CD14-positive monocyte (primary cell): ENCODE results near the gene DUOXA1. TPM values are rescaled to one million over a fixed set of nuclear protein-coding genes. Genes with fewer than 3 reads are reported as not detected.
A peak's percentile ranks its signal among the peaks of the same experiment; 100 is the strongest.

ENCODE experiments used
- DNase-seq, 3 donors: peaks; one replicate each; pipeline ENCODE4 v3.0.0-alpha.2; 2011 to 2022
- H2AFZ ChIP-seq: 2 replicates; pipeline ENCODE4 v1.6.0; 2012; ENCODE audit warnings: mild to moderate bottlenecking, low read depth, low read length, inconsistent platforms; ENCODE audit not compliant: insufficient read depth, poor library complexity, severe bottlenecking
- H3K27ac ChIP-seq, 2 donors: 1 replicate in 1 of 2; 2 replicates in 1 of 2; pipeline ENCODE4 v1.5.1; 2012 to 2013; ENCODE audit warnings: low read length in 2 of 2, control low read depth in 1 of 2, inconsistent platforms in 1 of 2, low read depth in 1 of 2, mild to moderate bottlenecking in 1 of 2
- H3K27me3 ChIP-seq, 2 donors: one replicate each; pipeline versions ENCODE4 v1.6.0 to v1.6.1; 2011 to 2013; ENCODE audit warnings: low read length in 2 of 2; ENCODE audit not compliant: control insufficient read depth in 2 of 2, insufficient read depth in 2 of 2
- H3K36me3 ChIP-seq, 2 donors: replicated peaks in 1 of 2; 1 replicate in 1 of 2; 2 replicates in 1 of 2; pipeline versions ENCODE4 v1.5.1 to v1.6.1; 2012 to 2013; ENCODE audit warnings: low read length in 2 of 2, control low read depth in 1 of 2, inconsistent platforms in 1 of 2, mild to moderate bottlenecking in 1 of 2; ENCODE audit not compliant: insufficient read depth in 2 of 2, control insufficient read depth in 1 of 2
- H3K4me1 ChIP-seq, 2 donors: 1 replicate in 1 of 2; 2 replicates in 1 of 2; pipeline versions ENCODE4 v1.5.1 to v1.6.1; 2012 to 2013; ENCODE audit warnings: low read length in 2 of 2, control low read depth in 1 of 2, inconsistent platforms in 1 of 2, mild to moderate bottlenecking in 1 of 2, moderate library complexity in 1 of 2; ENCODE audit not compliant: insufficient read depth in 2 of 2, control insufficient read depth in 1 of 2
- H3K4me2 ChIP-seq: replicated peaks from 2 replicates; pipeline ENCODE3; 2012; ENCODE audit warnings: low read length, moderate library complexity, mild to moderate bottlenecking; ENCODE audit not compliant: poor library complexity, severe bottlenecking; ENCODE audit errors: extremely low read depth
- H3K4me3 ChIP-seq, 3 experiments: fragments of 200-600 bp in 1 of 3; sonication (generic) in 1 of 3; replicated peaks in 1 of 3; 1 replicate in 2 of 3; 2 replicates in 1 of 3; pipeline ENCODE4 v1.5.1; 2011 to 2013; ENCODE audit warnings: low read length in 3 of 3, mild to moderate bottlenecking in 3 of 3, control low read depth in 2 of 3, low read depth in 2 of 3, inconsistent platforms in 1 of 3, moderate library complexity in 1 of 3
- H3K79me2 ChIP-seq: 2 replicates; pipeline ENCODE4 v1.6.0; 2012; ENCODE audit warnings: mild to moderate bottlenecking, control low read depth, inconsistent platforms, low read length, moderate library complexity; ENCODE audit not compliant: insufficient read depth
- H3K9ac ChIP-seq: 2 replicates; pipeline ENCODE4 v1.6.0; 2017; ENCODE audit warnings: low read length, mild to moderate bottlenecking; ENCODE audit not compliant: insufficient read depth, poor library complexity, severe bottlenecking
- H3K9me3 ChIP-seq, 2 donors: replicated peaks in 1 of 2; 1 replicate in 1 of 2; 2 replicates in 1 of 2; pipeline versions ENCODE4 v1.5.1 to v1.6.1; 2012 to 2013; ENCODE audit warnings: low read length in 2 of 2, control low read depth in 1 of 2; ENCODE audit not compliant: control insufficient read depth in 1 of 2, insufficient read depth in 1 of 2
- H4K20me1 ChIP-seq: 2 replicates; pipeline ENCODE4 v1.6.0; 2012; ENCODE audit warnings: mild to moderate bottlenecking, low read length, control low read depth, moderate library complexity; ENCODE audit not compliant: insufficient read depth
- H3K27ac Mint-ChIP-seq, 7 donors: one replicate each; pipeline ENCODE4 v1.8.0; 2020; ENCODE audit warnings: mild to moderate bottlenecking in 7 of 7, mixed read lengths in 7 of 7, moderate library complexity in 6 of 7, inconsistent platforms in 2 of 7
- H3K27me3 Mint-ChIP-seq, 3 donors: one replicate each; pipeline ENCODE4 v1.8.0; 2021 to 2022; ENCODE audit warnings: low read depth in 3 of 3, mild to moderate bottlenecking in 3 of 3, mixed read lengths in 3 of 3, moderate library complexity in 3 of 3, inconsistent platforms in 1 of 3
- H3K36me3 Mint-ChIP-seq, 2 donors: one replicate each; pipeline ENCODE4 v1.8.0; 2020; ENCODE audit warnings: mixed read lengths in 2 of 2, inconsistent platforms in 1 of 2, mild to moderate bottlenecking in 1 of 2
- H3K4me1 Mint-ChIP-seq: one replicate; pipeline ENCODE4 v1.8.0; 2020; ENCODE audit warnings: mild to moderate bottlenecking, mixed read lengths
- H3K4me3 Mint-ChIP-seq, 2 donors: one replicate each; pipeline ENCODE4 v1.8.0; 2020; ENCODE audit warnings: mild to moderate bottlenecking in 2 of 2, mixed read lengths in 2 of 2, moderate library complexity in 1 of 2
- H3K9me3 Mint-ChIP-seq, 7 donors: one replicate each; pipeline ENCODE4 v1.8.0; 2020 to 2022; ENCODE audit warnings: mixed read lengths in 7 of 7, mild to moderate bottlenecking in 6 of 7, moderate library complexity in 6 of 7, inconsistent platforms in 2 of 7
- CTCF ChIP-seq: fragments of 200-600 bp; IDR thresholded peaks from one replicate; pipeline ENCODE4 v1.8.0; 2022; ENCODE audit warnings: antibody characterized with exemption, mild to moderate bottlenecking
- WGBS: methylation state at CpG from one replicate; pipeline ENCODE4 v1.1.5; 2013; ENCODE audit warnings: missing lambda C conversion rate; ENCODE audit not compliant: insufficient coverage; 5-methylcytosine and 5-hydroxymethylcytosine counted together
- intact Hi-C, 2 donors: fragments of 100-400 bp; cut with micrococcal nuclease; formaldehyde crosslinking; loops; one replicate each; pipeline versions ENCODE4 v1.15.0 to v1.15.1; 2023
- polyA plus RNA-seq, 3 donors: library from polyadenylated mRNA; depleted of rRNA in 1 of 3; unstranded in 2 of 3; stranded (reverse) in 1 of 3; fragments of 300-500 nt in 2 of 3; fragments of >200 nt in 1 of 3; fragmentation: Illumina TruSeq in 2 of 3; gene quantifications; 1 replicate in 2 of 3; 2 replicates in 1 of 3; pipeline ENCODE4 v1.2.3, GENCODE V29; 2012 to 2021

Gene DUOXA1
- polyA plus RNA-seq, 3 donors = not detected

DNA sequence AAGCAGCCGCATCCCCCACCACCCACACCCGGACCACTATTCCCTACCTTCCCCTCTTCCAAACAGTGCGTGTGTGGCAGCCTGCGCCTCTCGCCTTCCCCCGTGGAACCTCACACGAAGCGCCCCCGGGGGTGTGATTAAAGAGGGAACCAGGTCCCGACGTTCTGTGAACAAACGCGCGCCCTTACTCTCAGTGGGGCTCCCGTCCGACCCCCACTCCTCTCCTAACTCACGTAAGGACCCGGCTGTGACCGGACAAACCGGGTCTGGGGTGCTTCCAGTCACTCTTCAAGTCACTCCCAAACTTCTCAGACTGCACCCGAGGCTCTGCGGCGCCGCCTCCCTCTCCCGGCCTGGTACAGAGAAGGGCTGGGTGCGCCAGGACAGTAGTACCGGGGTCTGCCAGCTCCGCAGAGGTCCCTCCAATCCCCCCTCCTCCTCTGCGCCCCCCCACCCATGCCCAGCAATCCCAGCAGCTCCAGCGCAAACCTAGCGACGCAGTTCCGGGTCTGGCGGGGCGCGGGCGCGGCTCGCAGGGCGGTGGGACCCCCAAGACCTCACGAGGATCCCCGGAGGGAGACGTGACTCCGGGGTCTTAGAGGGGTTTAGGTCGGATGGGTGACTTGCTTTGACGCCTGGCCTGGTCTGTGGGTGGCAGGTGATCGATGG lies 574 bp downstream of the DUOXA1 start:
- H3K36me3 ChIP-seq = no peaks in the 10 kb centered on the region
- no peak for TF ChIP-seq CTCF
- WGBS = 3% methylated on average over 37 of the region's 47 CpGs
- H3K4me2 ChIP-seq = peak overlapping the region; percentile 55
- H3K4me3 ChIP-seq = peak overlapping the region in 1 of 3 experiments; percentile 51
- H3K4me3 Mint-ChIP-seq = peak overlapping the region; percentile 32 to 81
- peak overlapping the region in 1 of 7 donors; percentile 73 for H3K27ac Mint-ChIP-seq
- peaks cover 0 to 10% (median 2%) of the 10 kb centered on the region in 7 donors for H3K9me3 Mint-ChIP-seq
- no peaks in the 10 kb centered on the region for H3K79me2 ChIP-seq
- H3K4me1 ChIP-seq = peaks cover 9 to 11% of the 10 kb centered on the region in 2 donors
- H2AFZ ChIP-seq = peak overlapping the region; percentile 50
- no peaks in the 10 kb centered on the region for H3K36me3 Mint-ChIP-seq
- peaks cover 10% of the 10 kb centered on the region for H3K4me1 Mint-ChIP-seq
- no peaks in the 10 kb centered on the region for H4K20me1 ChIP-seq
- intact Hi-C loops = no loop called here
- no peak overlapping the region for H3K27ac ChIP-seq
- no peak overlapping the region for H3K9ac ChIP-seq
- peaks cover 73 to 88% (median 87%) of the 10 kb centered on the region in 3 donors for H3K27me3 Mint-ChIP-seq
- DNase-seq = no peak
- peaks cover 56 to 76% of the 10 kb centered on the region in 2 donors for H3K27me3 ChIP-seq
- peaks cover 0 to 14% of the 10 kb centered on the region in 2 donors for H3K9me3 ChIP-seq

DNA sequence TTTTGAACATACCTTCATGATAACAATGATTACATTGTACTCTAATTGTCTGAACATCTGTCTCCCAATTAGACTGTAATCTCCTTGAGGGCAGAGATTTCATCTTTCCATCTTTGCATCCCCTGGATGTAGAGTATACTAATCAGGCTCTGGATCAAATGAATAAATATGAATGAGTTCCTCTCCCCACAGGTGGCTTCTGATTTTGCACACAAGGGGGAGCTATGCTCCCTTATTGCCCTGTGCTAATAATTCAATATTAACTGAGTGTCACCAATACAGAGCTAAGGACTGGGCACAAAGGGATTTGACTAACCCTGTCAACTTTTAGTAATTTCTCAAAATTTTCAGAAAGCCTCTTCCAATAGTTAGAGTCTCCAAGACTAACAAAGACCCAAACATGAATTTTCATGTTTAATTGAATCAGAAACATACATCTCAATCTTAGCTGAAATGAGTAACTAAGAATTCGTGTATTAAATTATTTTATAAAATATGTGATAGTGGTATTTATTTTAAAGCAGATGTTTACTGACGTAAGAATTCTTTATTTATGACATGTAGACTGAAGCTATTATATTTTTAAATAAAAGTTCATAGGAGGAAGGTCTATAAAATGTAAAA lies 3.0 kb downstream of the DUOXA1 start:
- Histone ChIP-seq H3K4me2 (no peak overlapping the region), H3K4me1 (peaks cover 9 to 16% of the 10 kb centered on the region in 2 donors), H4K20me1 (no peaks in the 10 kb centered on the region), H2AFZ (no peak overlapping the region), H3K79me2 (no peaks in the 10 kb centered on the region), H3K4me3 (no peak overlapping the region), H3K9me3 (peaks cover 0 to 10% of the 10 kb centered on the region in 2 donors), H3K27me3 (peaks cover 49 to 58% of the 10 kb centered on the region in 2 donors), H3K36me3 (no peaks in the 10 kb centered on the region), H3K9ac (no peak overlapping the region), H3K27ac (no peak overlapping the region)
- peak in 2 of 3 donors; percentile 20 to 36 for DNase-seq
- peak; percentile 78 for TF ChIP-seq CTCF
- Mint-ChIP-seq H3K36me3 (no peaks in the 10 kb centered on the region), H3K4me3 (no peak overlapping the region), H3K4me1 (peaks cover 15% of the 10 kb centered on the region), H3K9me3 (peaks cover 0 to 12% (median 2%) of the 10 kb centered on the region in 7 donors), H3K27me3 (peaks cover 63 to 74% (median 64%) of the 10 kb centered on the region in 3 donors), H3K27ac (peak overlapping the region in 1 of 7 donors; percentile 0)
- WGBS = no CpG with 5 or more reads among the region's 2 CpGs
- intact Hi-C loops = no loop called here
